Measurements from ENCODE around the gene PVALEF.
"Not testable (repeated sequence)": the region's sequence is repeated elsewhere in the genome, so short reads cannot be mapped to it uniquely, and the experiment has no call there.

The PVALEF gene

GRCh38 chr17:81143717-81144422 is 21.4 kb upstream of the PVALEF start:
- DNase-seq (ENCODE audit: low read depth in 2 of 2): no peak

- DNase-seq (ENCODE audit: low read depth in 2 of 2): no peak
These were observed 20.9 kb upstream of the PVALEF start for GRCh38 chr17:81144423-81144781.

- not testable (repeated sequence) for DNase-seq (ENCODE audit: low read depth in 2 of 2)
These were observed 19.1 kb upstream of the PVALEF start for GRCh38 chr17:81146208-81146607.

- DNase-seq (ENCODE audit: low read depth in 2 of 2): no peak
These were observed 17.6 kb upstream of the PVALEF start for GRCh38 chr17:81147701-81148100.

GRCh38 chr17:81148571-81148970 is 16.7 kb upstream of the PVALEF start:
- no peak for DNase-seq (ENCODE audit: low read depth in 2 of 2)

- no peak for DNase-seq (ENCODE audit: low read depth in 2 of 2)
These were observed 16.2 kb upstream of the PVALEF start for GRCh38 chr17:81148986-81149533.

- no peak for DNase-seq (ENCODE audit: low read depth in 2 of 2)
These were observed 14.8 kb upstream of the PVALEF start for GRCh38 chr17:81150377-81151077.

GRCh38 chr17:81151278-81151677 is 14.0 kb upstream of the PVALEF start:
- DNase-seq (ENCODE audit: low read depth in 2 of 2): no peak

GRCh38 chr17:81152288-81152828 is 12.9 kb upstream of the PVALEF start:
- no peak for DNase-seq (ENCODE audit: low read depth in 2 of 2)

GRCh38 chr17:81153340-81153803 is 11.9 kb upstream of the PVALEF start:
- no peak for DNase-seq (ENCODE audit: low read depth in 2 of 2)

- not testable (repeated sequence) for DNase-seq (ENCODE audit: low read depth in 2 of 2)
These were observed 11.3 kb upstream of the PVALEF start for GRCh38 chr17:81154016-81154415.

- DNase-seq (ENCODE audit: low read depth in 2 of 2): no peak
These were observed 10.3 kb upstream of the PVALEF start for GRCh38 chr17:81154961-81155360.

- DNase-seq (ENCODE audit: low read depth in 2 of 2): no peak
These were observed 8.2 kb upstream of the PVALEF start for GRCh38 chr17:81156866-81157805.

GRCh38 chr17:81157848-81158687 is 7.2 kb upstream of the PVALEF start:
- DNase-seq (ENCODE audit: low read depth in 2 of 2): no peak

GRCh38 chr17:81158688-81159590 is 6.4 kb upstream of the PVALEF start:
- DNase-seq (ENCODE audit: low read depth in 2 of 2): no peak

- DNase-seq (ENCODE audit: low read depth in 2 of 2): no peak
These were observed 5.6 kb upstream of the PVALEF start for GRCh38 chr17:81159611-81160265.

- DNase-seq (ENCODE audit: low read depth in 2 of 2): no peak
These were observed 5.0 kb upstream of the PVALEF start for GRCh38 chr17:81160306-81160705.

GRCh38 chr17:81160747-81161453 is 4.4 kb upstream of the PVALEF start:
- no peak for DNase-seq (ENCODE audit: low read depth in 2 of 2)

- no peak for DNase-seq (ENCODE audit: low read depth in 2 of 2)
These were observed 3.8 kb upstream of the PVALEF start for GRCh38 chr17:81161536-81161935.

Measured in stimulated activated CD4-positive, alpha-beta T cell treated with anti-CD3 and anti-CD28 coated beads, Interleukin-4, amount 100 ng/mL, for 48 hours (primary cell).